NCI-H1048 (cell line): ENCODE measurements around the gene MEIOC.
"Not testable (repeated sequence)": the region's sequence is repeated elsewhere in the genome, so short reads cannot be mapped to it uniquely, and the experiment has no call there.

Experiments
- DNase-seq: peaks from one replicate; lab custom pipeline; 2025; lab: John Stamatoyannopoulos, UW

Gene MEIOC

DNA sequence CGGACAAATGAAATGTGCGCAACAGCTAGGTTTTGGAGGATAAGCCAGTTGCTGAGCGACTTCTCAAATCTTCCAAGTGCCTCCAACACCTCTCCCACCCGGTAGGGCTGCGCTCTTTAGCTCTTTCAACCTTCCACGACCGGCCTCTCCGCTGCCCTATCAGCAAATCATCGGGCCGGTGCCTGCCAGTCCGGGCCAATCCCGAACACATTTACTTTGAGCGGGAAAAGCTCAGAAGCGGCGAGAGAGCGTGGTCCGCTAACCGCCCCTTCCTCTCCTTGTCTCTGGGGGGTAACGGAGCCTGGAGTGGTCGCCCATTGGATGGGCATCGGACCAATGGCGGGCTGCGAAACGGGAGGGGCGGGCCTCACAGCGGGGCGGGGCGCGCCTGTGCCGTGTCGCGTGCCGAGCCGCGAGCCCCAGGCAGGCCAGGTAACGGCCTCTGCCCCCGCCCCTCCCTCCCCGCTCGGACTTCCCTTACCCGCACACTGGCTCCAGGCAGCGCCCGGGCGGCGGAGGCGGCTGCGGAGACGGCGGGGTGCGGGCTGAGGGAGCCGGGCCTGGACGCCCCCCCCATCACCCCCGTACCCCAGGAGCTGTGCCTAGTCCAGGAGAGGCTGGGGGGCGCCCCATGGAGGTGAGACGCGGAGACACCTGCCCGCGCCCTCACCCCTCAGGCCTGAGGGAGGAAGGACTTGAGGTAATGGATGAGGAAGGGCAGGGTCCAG lies at the start of gene MEIOC:
TSS of gene MEIOC (plus strand) at position 486 of the 728 bp plus-strand sequence. CDS start at position 632, 146 bp downstream.
- peak; percentile 63 for DNase-seq

- no peak for DNase-seq
These were observed 49.6 kb upstream of the MEIOC start for GRCh38 chr17:44606658-44607057.

DNA sequence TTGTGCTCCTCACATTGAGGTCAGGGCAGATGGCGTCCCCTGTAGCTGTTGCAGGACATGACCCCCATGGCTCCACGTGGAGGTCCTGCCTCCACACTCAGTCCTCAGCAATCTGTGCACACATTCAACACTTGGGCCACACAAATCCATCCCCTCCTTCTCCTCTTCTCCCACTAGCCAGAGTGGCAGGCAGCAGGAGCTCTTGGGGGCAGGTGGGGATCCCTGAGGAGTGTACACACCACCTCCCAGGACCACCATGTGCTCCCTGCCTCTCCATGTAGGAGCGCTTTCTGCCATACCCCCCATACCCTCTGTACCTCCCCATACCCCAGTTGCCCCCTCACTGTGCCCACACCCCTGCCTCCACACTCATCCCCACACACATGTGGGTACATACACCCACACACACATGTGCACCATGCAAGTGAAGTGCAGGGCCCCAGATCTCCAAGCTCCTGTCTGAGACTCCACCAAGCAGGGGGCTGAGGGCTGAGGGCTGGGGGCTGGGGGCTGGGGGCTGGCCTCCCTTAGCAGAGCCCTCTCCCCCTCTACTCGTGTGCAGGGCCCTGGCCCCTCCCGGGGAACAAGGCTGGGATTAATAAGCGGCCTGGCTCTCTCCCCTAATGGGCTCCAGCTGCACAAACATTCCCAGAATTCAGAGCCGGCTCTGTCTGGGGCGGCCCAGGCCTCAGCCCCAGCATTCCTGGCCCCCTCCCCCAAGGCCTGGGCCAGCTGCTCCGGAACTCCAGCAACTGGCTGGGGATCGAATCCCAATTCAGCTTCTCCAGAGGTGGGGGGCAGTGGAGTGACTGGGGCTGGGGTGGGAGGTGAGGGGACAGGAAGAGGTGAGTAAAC lies 48.2 kb upstream of the MEIOC start:
- DNase-seq, result no peak

GRCh38 chr17:44608727-44609435 lies 47.4 kb upstream of the MEIOC start:
- no peak for DNase-seq

- DNase-seq, result no peak
These were observed 45.9 kb upstream of the MEIOC start for GRCh38 chr17:44610331-44610730.

GRCh38 chr17:44610871-44611270 lies 45.4 kb upstream of the MEIOC start:
- no peak for DNase-seq

DNA sequence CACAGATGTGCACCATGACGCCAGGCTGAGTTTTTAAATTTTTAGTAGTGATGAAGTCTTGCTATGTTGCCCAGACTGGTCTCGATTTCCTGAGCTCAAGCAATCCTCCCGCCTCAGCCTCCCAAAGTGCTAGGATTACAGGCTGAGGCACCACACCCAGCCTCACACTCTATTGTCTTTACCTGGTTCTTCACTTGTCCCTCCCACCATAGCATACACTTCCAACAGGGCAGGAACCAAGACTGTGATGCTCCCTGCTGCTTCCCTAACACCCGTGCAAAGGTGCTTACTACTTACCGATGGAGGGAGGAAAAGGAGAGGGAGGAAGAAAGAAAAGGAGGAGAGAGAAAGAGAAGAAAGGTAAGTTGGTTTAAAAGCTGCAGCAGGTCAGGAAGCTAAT lies 41.4 kb upstream of the MEIOC start:
- no peak for DNase-seq

GRCh38 chr17:44618652-44619051 lies 37.6 kb upstream of the MEIOC start:
- not testable (repeated sequence) for DNase-seq

- no peak for DNase-seq
These were observed 33.1 kb upstream of the MEIOC start for GRCh38 chr17:44623070-44623725.

GRCh38 chr17:44627513-44628242 lies 28.6 kb upstream of the MEIOC start:
- DNase-seq, result no peak

DNA sequence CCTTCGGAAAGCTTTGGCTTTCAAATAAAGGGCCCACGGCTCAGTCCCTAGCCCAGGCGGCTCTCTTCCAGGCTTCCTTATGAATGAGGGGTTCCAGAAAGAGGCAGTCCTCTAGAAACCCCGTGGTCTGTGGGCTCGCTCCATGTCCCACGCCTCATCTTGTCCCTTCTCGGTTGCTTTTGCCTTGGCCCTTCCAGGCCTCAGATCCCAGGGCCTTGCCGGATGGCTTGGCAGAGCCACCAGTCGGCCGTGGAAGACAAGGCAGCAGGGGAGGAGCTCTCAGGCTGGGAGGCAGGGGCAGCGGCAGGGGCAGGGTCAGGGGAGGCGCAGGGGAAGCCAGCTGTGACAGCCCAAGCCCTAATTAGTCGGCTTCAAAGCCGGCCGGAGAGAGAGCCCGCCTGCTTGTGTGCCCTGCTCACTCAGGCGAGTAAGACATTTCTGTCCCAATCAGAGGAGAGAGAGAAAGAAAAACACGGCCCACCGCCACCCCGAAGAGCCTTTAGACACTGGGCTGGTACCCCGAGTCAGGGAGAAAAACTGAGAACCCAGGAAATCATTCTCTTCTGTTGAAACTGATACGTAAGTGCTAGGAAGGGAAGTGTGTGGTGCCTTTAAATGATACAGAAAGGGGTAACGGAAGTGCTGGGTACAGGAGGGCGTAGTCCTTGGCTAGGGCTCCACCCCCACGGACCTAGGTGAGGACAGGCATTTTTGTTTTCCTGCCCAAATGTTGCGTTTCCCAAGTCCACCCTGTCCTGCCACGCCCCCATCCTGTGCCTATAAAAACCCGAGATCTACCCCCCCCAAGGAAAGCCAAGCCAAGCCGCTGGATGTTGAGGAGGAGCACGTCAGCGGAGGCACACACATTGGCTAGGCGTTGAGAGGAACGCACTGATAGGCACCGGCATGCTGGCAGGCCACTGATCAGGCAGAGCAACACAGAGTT lies 27.8 kb upstream of the MEIOC start:
- no peak for DNase-seq

- DNase-seq, result no peak
These were observed 27.0 kb upstream of the MEIOC start for GRCh38 chr17:44629314-44629713.

DNA sequence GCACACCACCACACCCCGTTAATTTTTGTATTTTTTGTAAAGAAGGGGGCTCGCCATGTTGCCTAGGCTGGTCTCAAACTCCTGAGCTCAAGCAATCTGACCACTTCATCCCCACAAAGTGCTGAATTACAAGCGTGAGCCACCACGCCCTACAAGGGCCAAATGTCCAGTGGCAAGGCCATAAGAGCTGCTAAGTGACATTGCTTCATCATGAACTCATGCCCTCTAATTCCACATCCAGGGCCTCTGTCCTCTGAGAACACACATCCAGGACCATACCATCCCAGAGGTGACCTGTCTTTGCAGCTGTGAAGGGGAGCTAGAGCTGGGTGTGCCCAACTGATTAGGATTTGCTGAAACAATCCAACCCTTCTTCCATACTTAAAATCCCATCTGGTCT lies 25.6 kb upstream of the MEIOC start:
- DNase-seq, result no peak

GRCh38 chr17:44633998-44634397 lies 22.3 kb upstream of the MEIOC start:
- DNase-seq, result no peak

- DNase-seq, result not testable (repeated sequence)
These were observed 21.9 kb upstream of the MEIOC start for GRCh38 chr17:44634401-44634800.

- no peak for DNase-seq
These were observed 19.7 kb upstream of the MEIOC start for GRCh38 chr17:44636562-44636961.

DNA sequence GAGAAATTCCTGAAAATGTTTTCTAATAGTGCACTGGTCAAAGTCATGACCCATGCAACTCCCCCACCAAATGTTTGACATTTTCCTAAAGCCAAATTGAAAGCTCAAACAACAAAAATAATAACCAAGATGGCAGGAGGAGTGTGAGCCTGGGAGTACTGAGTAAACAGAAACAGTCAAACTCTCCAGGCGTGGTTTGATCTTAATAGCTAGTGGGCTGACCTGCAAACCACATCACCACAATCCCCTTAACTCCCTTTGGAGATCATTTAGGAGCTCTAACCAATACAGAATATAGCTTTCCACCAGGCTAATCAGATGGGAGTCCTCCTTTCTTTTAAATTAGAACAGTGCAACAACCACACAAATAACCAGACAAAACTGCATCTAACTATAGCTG lies 19.2 kb upstream of the MEIOC start:
- no peak for DNase-seq

DNA sequence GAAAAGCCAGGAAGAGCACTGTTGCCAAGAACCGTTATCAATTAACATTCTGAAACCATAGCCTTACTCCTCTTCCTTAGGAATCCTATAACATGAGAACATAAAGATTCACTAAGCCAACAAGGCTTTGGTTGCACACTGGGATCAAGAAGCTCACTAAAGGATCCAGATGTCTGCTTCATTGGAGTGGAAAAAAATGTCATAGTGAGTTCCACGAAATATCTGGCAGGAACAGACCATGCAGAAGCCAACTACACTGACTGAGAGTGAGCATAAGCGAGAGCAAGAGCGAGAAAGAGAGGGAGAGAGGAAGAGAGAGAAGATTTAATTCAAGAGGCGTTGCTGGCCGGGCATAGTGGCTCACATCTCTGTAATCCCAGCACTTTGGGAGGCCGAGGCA lies 13.4 kb upstream of the MEIOC start:
- no peak for DNase-seq

DNA sequence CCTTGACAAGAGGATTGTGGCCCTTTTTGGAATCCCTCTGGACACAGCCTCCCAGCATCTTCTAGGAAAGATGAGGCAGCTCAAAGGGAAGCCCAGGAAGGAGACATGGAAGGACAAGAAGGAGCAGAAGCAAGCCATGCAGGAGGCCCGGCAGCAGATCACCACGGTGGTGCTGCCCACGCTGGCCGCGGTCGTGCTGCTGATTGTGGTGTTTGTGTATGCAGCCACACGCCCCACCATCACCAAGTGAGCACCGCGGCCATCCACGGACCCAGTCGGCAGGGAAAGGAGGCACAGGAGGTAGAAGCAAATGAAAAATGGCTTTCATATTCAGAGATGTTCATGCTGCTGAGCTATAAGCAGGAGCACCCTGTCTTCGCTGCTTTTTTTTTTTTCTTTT lies 10.9 kb upstream of the MEIOC start:
- no peak for DNase-seq

- no peak for DNase-seq
These were observed 10.0 kb upstream of the MEIOC start for GRCh38 chr17:44646280-44646679.
